ENCODE measurements around the gene SPATA1. TPM values are rescaled to one million over a fixed set of nuclear protein-coding genes. Genes with fewer than 3 reads are reported as not detected.

Gene SPATA1
- polyA plus RNA-seq, 3 donors, result 0.40 to 1.9 (median 0.43) TPM

GRCh38 chr1:84508510-84508909 lies 2.3 kb downstream of the SPATA1 start:
- no peak for TF ChIP-seq CTCF (IDR thresholded peaks at IDR 0.05)
- Mint-ChIP-seq H3K27me3 (ENCODE audit: low read depth in 3 of 3) (no peaks in the 10 kb centered on the region), H3K9me3 (peaks cover 0 to 9% (median 5%) of the 10 kb centered on the region in 7 donors), H3K36me3 (peaks cover 15 to 16% of the 10 kb centered on the region in 2 donors), H3K27ac (peak overlapping the region in 1 of 7 donors; percentile 41), H3K4me1 (peaks cover 13% of the 10 kb centered on the region), H3K4me3 (no peak overlapping the region)
- no peak for DNase-seq
- Histone ChIP-seq H3K27me3 (ENCODE audit: control insufficient read depth in 2 of 2, insufficient read depth in 2 of 2, low read length in 2 of 2) (no peaks in the 10 kb centered on the region), H3K9ac (ENCODE audit: insufficient read depth, low read length, poor library complexity, severe bottlenecking) (no peak overlapping the region), H3K9me3 (replicated peaks in 1 of 2; ENCODE audit: control insufficient read depth in 1 of 2, insufficient read depth in 1 of 2, low read length in 2 of 2) (no peaks in the 10 kb centered on the region), H3K4me1 (ENCODE audit: control insufficient read depth in 1 of 2, insufficient read depth in 2 of 2, low read length in 2 of 2) (peaks cover 18 to 30% of the 10 kb centered on the region in 2 donors), H2AFZ (ENCODE audit: insufficient read depth, low read depth, low read length, poor library complexity, severe bottlenecking) (no peak overlapping the region), H3K36me3 (replicated peaks in 1 of 2; ENCODE audit: control insufficient read depth in 1 of 2, insufficient read depth in 2 of 2, low read length in 2 of 2) (no peaks in the 10 kb centered on the region), H4K20me1 (ENCODE audit: insufficient read depth, low read length) (peaks cover 19% of the 10 kb centered on the region), H3K27ac (ENCODE audit: low read depth in 1 of 2, low read length in 2 of 2) (no peak overlapping the region), H3K79me2 (ENCODE audit: insufficient read depth, low read length) (peaks cover 42% of the 10 kb centered on the region), H3K4me3 (replicated peaks in 1 of 3; ENCODE audit: low read depth in 2 of 3, low read length in 3 of 3) (no peak overlapping the region), H3K4me2 (replicated peaks; ENCODE audit: extremely low read depth, low read length, poor library complexity, severe bottlenecking) (no peak overlapping the region)
- WGBS (ENCODE audit: insufficient coverage), result no CpG with 5 or more reads among the region's 1 CpG
- intact Hi-C loops (cut with micrococcal nuclease), result loop anchor here (5.0 to 10.0 kb wide), 3 partner anchors 64 to 71 kb away; partner anchors contain the start of gene CTBS (in 1 of the 2)

GRCh38 chr1:84509029-84509428 lies 2.8 kb downstream of the SPATA1 start:
- H4K20me1 ChIP-seq (ENCODE audit: insufficient read depth, low read length), result peaks cover 13% of the 10 kb centered on the region
- Mint-ChIP-seq H3K27ac (peak overlapping the region in 1 of 7 donors; percentile 20), H3K36me3 (peaks cover 15 to 16% of the 10 kb centered on the region in 2 donors), H3K27me3 (ENCODE audit: low read depth in 3 of 3) (no peaks in the 10 kb centered on the region), H3K9me3 (peaks cover 0 to 9% (median 5%) of the 10 kb centered on the region in 7 donors), H3K4me3 (no peak overlapping the region), H3K4me1 (peaks cover 8% of the 10 kb centered on the region)
- DNase-seq, result no peak
- H3K4me3 ChIP-seq (replicated peaks in 1 of 3; ENCODE audit: low read depth in 2 of 3, low read length in 3 of 3), result no peak overlapping the region
- WGBS (ENCODE audit: insufficient coverage), result no CpG with 5 or more reads among the region's 4 CpGs
- no peaks in the 10 kb centered on the region for H3K36me3 ChIP-seq (replicated peaks in 1 of 2; ENCODE audit: control insufficient read depth in 1 of 2, insufficient read depth in 2 of 2, low read length in 2 of 2)
- H3K9me3 ChIP-seq (replicated peaks in 1 of 2; ENCODE audit: control insufficient read depth in 1 of 2, insufficient read depth in 1 of 2, low read length in 2 of 2), result no peaks in the 10 kb centered on the region
- no peaks in the 10 kb centered on the region for H3K27me3 ChIP-seq (ENCODE audit: control insufficient read depth in 2 of 2, insufficient read depth in 2 of 2, low read length in 2 of 2)
- no peak overlapping the region for H3K9ac ChIP-seq (ENCODE audit: insufficient read depth, low read length, poor library complexity, severe bottlenecking)
- H3K4me1 ChIP-seq (ENCODE audit: control insufficient read depth in 1 of 2, insufficient read depth in 2 of 2, low read length in 2 of 2), result peaks cover 13 to 25% of the 10 kb centered on the region in 2 donors
- H3K79me2 ChIP-seq (ENCODE audit: insufficient read depth, low read length), result peaks cover 37% of the 10 kb centered on the region
- H3K4me2 ChIP-seq (replicated peaks; ENCODE audit: extremely low read depth, low read length, poor library complexity, severe bottlenecking), result no peak overlapping the region
- intact Hi-C loops (cut with micrococcal nuclease), result loop anchor here (5.0 to 10.0 kb wide), 3 partner anchors 63 to 72 kb away; partner anchors contain the start of gene CTBS (in 1 of the 2)
- H3K27ac ChIP-seq (ENCODE audit: low read depth in 1 of 2, low read length in 2 of 2), result no peak overlapping the region
- no peak overlapping the region for H2AFZ ChIP-seq (ENCODE audit: insufficient read depth, low read depth, low read length, poor library complexity, severe bottlenecking)
- TF ChIP-seq CTCF (IDR thresholded peaks at IDR 0.05), result no peak
